Kidney (tissue), 14 donors: ENCODE results near the gene B3GAT1. TPM values are rescaled to one million over a fixed set of nuclear protein-coding genes. Genes with fewer than 3 reads are reported as not detected.

Experiments used
- DNase-seq, 5 donors: peaks; one replicate each; pipeline ENCODE4 v3.0.0-alpha.2; 2013 to 2020
- FAIRE-seq: peaks from 2 replicates; lab custom pipeline; 2012; peaks lifted over from hg19 to GRCh38; lab: Jason Lieb, UNC
- H3K27ac ChIP-seq, 2 donors: one replicate each; pipeline ENCODE4 v1.7.0; 2013; ENCODE audit warnings: low read depth in 2 of 2, low read length in 2 of 2, inconsistent platforms in 1 of 2
- H3K27me3 ChIP-seq: one replicate; pipeline ENCODE4 v1.7.1; 2013; ENCODE audit warnings: low read length, inconsistent platforms; ENCODE audit not compliant: control insufficient read depth, insufficient read depth
- H3K36me3 ChIP-seq, 3 donors: one replicate each; pipeline versions ENCODE4 v1.7.0 to v1.7.1; 2013; ENCODE audit warnings: low read length in 3 of 3, control low read depth in 1 of 3, inconsistent platforms in 1 of 3; ENCODE audit not compliant: insufficient read depth in 3 of 3, control insufficient read depth in 2 of 3
- H3K4me1 ChIP-seq, 3 donors: one replicate each; pipeline versions ENCODE4 v1.7.0 to v1.7.1; 2013; ENCODE audit warnings: low read length in 3 of 3, inconsistent platforms in 1 of 3, low read depth in 1 of 3; ENCODE audit not compliant: control insufficient read depth in 2 of 3, insufficient read depth in 2 of 3
- H3K4me3 ChIP-seq, 3 donors: one replicate each; pipeline versions ENCODE4 v1.7.0 to v1.8.1; 2013; ENCODE audit warnings: low read length in 3 of 3, control low read depth in 1 of 3, inconsistent platforms in 1 of 3
- H3K9ac ChIP-seq, 3 donors: one replicate each; pipeline versions ENCODE4 v1.7.0 to v1.7.1; 2013; ENCODE audit warnings: low read length in 3 of 3, control low read depth in 1 of 3, inconsistent platforms in 1 of 3
- H3K9me3 ChIP-seq, 3 donors: one replicate each; pipeline versions ENCODE4 v1.7.0 to v1.7.1; 2013; ENCODE audit warnings: low read length in 3 of 3, control low read depth in 1 of 3, inconsistent platforms in 1 of 3; ENCODE audit not compliant: control insufficient read depth in 2 of 3, insufficient read depth in 1 of 3
- intact Hi-C: fragments of 100-400 bp; cut with DNase I; formaldehyde crosslinking; loops from one replicate; pipeline ENCODE4 v1.11.1; 2022
- polyA plus RNA-seq: library from polyadenylated mRNA; stranded (reverse); fragments of 350-450 nt; fragmentation: Illumina TruSeq; extraction: RNeasy Lipid Tissue Mini Kit (QIAGEN cat#74804); gene quantifications from one replicate; pipeline ENCODE4 v1.2.3, GENCODE V29; 2014; ENCODE audit warnings: low read depth, low replicate concordance; ENCODE audit not compliant: insufficient read depth
- total RNA-seq: library from RNA; stranded (reverse); fragmentation: NEBNext Ultra II Directional; extraction: Animal tissue kit (Norgen Biotek cat#: 25700); gene quantifications from one replicate; pipeline ENCODE4 v1.2.1, GENCODE V29; 2021
- TF ChIP-seq, protein P1 (sequence below): IDR thresholded peaks from 3 replicates; pipeline ENCODE4 v1.5.1; 2012; ENCODE audit warnings: mild to moderate bottlenecking, moderate library complexity, borderline replicate concordance; ENCODE audit not compliant: insufficient read depth; ENCODE audit errors: extremely low read depth
- donor health status: control.
- donor health status: control.
- donor health status: control.
- donor health status: control.
- donor health status: control.
- donor health status: DM: yes; HTN: yes; CAD: no.
- donor health status: Normal renal cell carcinoma (clear cell type).

The B3GAT1 gene
- total and polyA plus RNA-seq, 2 donors from 2014 or later: 0.82 to 3.7 TPM

DNA sequence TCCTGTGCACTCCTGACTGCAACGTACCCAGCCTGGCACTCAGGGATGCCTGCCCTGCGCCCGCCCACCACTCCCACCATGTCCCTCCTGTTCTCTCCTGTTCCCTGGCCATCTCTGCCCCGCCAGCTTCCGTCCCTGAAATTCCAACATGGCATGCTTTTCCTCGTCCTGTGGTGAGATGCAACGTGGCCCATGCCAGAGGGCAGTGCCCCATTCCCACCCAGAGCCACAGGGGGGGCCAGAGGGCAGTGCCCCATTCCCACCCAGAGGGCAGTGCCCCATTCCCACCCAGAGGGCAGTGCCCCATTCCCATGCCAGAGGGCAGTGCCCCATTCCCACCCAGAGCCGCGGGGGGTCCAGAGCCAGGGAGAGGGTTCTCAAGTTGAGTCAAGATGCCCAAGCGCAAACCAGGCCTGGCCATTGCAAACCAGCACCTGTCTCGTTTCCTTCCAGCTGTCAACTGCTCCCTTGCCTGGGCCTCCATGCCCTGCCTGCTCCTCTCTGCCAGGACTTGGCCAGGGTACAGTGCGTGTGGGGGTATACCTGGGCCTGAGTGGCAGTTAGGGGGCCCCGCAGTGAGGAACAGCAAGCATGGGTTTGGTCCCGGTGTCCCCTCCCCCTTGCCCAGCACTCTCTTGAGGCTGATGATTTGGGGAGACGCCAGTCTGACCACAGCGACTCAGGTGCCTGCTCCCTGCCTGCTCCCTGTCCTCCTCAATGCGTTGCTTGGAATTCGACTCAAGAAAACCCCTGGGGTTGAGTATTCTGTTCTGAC lies 14.6 kb downstream of the B3GAT1 start:
- no peak overlapping the region for H3K9ac ChIP-seq
- TF ChIP-seq, protein P1, sequence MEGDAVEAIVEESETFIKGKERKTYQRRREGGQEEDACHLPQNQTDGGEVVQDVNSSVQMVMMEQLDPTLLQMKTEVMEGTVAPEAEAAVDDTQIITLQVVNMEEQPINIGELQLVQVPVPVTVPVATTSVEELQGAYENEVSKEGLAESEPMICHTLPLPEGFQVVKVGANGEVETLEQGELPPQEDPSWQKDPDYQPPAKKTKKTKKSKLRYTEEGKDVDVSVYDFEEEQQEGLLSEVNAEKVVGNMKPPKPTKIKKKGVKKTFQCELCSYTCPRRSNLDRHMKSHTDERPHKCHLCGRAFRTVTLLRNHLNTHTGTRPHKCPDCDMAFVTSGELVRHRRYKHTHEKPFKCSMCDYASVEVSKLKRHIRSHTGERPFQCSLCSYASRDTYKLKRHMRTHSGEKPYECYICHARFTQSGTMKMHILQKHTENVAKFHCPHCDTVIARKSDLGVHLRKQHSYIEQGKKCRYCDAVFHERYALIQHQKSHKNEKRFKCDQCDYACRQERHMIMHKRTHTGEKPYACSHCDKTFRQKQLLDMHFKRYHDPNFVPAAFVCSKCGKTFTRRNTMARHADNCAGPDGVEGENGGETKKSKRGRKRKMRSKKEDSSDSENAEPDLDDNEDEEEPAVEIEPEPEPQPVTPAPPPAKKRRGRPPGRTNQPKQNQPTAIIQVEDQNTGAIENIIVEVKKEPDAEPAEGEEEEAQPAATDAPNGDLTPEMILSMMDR: no peak
- peak in 1 of 5 donors; percentile 64 for DNase-seq
- H3K36me3 ChIP-seq: no peaks in the 10 kb centered on the region
- intact Hi-C loops: no loop called here
- no peaks in the 10 kb centered on the region for H3K27me3 ChIP-seq
- no peak overlapping the region for H3K4me3 ChIP-seq
- H3K9me3 ChIP-seq: no peaks in the 10 kb centered on the region
- H3K27ac ChIP-seq: no peak overlapping the region
- no peaks in the 10 kb centered on the region for H3K4me1 ChIP-seq
- FAIRE-seq: no peak

DNA sequence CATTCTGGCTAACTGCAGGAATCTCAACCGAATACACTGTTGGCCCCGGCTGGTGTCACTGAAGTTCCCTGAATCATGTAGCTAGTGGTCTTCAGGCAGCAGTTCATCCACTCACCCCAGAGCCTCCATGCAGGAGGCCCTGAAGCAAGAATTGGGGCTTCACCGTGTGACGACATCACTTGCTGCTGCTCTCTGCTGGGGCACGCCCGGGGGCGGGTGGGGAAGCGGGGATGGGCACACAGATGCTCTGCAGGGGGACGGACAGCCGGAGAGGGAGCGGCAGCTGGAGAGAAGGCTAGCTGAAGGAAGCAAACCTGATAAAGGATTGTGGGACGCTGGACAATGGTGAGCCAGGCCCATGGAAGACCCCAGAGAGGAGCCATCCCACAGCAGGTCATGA lies 17.0 kb downstream of the B3GAT1 start:
- H3K27me3 ChIP-seq: no peaks in the 10 kb centered on the region
- no peaks in the 10 kb centered on the region for H3K4me1 ChIP-seq
- no peak overlapping the region for H3K27ac ChIP-seq
- FAIRE-seq (no peak), DNase-seq (no peak)
- intact Hi-C loops: no loop called here
- H3K4me3 ChIP-seq: no peak overlapping the region
- TF ChIP-seq, protein P1: no peak
- H3K9ac ChIP-seq: no peak overlapping the region
- no peaks in the 10 kb centered on the region for H3K36me3 ChIP-seq
- H3K9me3 ChIP-seq: no peaks in the 10 kb centered on the region

DNA sequence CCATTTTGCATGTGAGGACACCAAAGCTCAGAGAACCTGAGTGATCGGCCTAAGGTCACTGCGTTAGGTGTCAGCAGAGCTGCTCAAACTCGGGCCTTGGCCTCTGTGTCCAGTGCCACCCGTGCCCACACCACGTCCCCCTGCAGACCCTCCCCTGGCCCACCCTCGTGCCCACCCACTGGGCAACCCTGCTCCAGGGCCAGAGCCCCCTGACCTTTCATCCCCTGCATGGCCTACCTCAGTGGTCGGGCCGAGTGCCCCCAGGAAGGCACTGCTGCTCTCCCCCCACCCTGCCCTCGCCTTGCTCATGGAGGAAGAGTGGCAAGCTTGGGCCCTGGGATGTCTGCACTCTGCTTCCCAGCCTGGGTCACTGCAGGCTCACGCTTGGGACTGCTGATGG lies 17.7 kb downstream of the B3GAT1 start:
- Histone ChIP-seq H3K36me3 (no peaks in the 10 kb centered on the region), H3K9ac (no peak overlapping the region), H3K9me3 (no peaks in the 10 kb centered on the region), H3K27ac (no peak overlapping the region), H3K4me3 (no peak overlapping the region), H3K4me1 (no peaks in the 10 kb centered on the region), H3K27me3 (no peaks in the 10 kb centered on the region)
- TF ChIP-seq, protein P1: no peak
- intact Hi-C loops: no loop called here
- FAIRE-seq: no peak
- no peak for DNase-seq
